Type B pancreatic cell (in vitro differentiated cells): ENCODE results near the gene HSD17B11. TPM values are rescaled to one million over a fixed set of nuclear protein-coding genes. Genes with fewer than 3 reads are reported as not detected.

ENCODE experiments used
- DNase-seq: peaks from one replicate; pipeline ENCODE4 v3.0.0; 2021; ENCODE audit warnings: mixed read lengths; ENCODE audit not compliant: unreplicated experiment; ENCODE audit errors: extremely low spot score
- H3K27ac Mint-ChIP-seq: 2 replicates; pipeline ENCODE4 v1.8.0; 2021; ENCODE audit warnings: mild to moderate bottlenecking, mixed read lengths
- H3K27me3 Mint-ChIP-seq: 2 replicates; pipeline ENCODE4 v1.8.0; 2021; ENCODE audit warnings: mixed read lengths
- H3K36me3 Mint-ChIP-seq: 2 replicates; pipeline ENCODE4 v1.8.0; 2021; ENCODE audit warnings: mixed read lengths
- H3K4me1 Mint-ChIP-seq: one replicate; pipeline ENCODE4 v1.8.0; 2021; ENCODE audit warnings: mixed read lengths; ENCODE audit not compliant: unreplicated experiment
- H3K4me3 Mint-ChIP-seq: 2 replicates; pipeline ENCODE4 v1.8.0; 2021; ENCODE audit warnings: mild to moderate bottlenecking, mixed read lengths
- H3K9me3 Mint-ChIP-seq: 2 replicates; pipeline ENCODE4 v1.8.0; 2021; ENCODE audit warnings: mixed read lengths
- total RNA-seq: library from RNA; stranded (reverse); gene quantifications from 2 replicates; pipeline ENCODE4 v1.2.1, GENCODE V29; 2021; ENCODE audit warnings: low replicate concordance
- TF ChIP-seq, protein P1 (sequence below): fragments of 200-600 bp; sonication (generic); conservative IDR thresholded peaks from 2 replicates; pipeline ENCODE4 v1.5.0; 2021; ENCODE audit warnings: antibody characterized with exemption, mild to moderate bottlenecking

Gene HSD17B11
- total RNA-seq, 1 donor from 2014 or later = 23.9 TPM

DNA sequence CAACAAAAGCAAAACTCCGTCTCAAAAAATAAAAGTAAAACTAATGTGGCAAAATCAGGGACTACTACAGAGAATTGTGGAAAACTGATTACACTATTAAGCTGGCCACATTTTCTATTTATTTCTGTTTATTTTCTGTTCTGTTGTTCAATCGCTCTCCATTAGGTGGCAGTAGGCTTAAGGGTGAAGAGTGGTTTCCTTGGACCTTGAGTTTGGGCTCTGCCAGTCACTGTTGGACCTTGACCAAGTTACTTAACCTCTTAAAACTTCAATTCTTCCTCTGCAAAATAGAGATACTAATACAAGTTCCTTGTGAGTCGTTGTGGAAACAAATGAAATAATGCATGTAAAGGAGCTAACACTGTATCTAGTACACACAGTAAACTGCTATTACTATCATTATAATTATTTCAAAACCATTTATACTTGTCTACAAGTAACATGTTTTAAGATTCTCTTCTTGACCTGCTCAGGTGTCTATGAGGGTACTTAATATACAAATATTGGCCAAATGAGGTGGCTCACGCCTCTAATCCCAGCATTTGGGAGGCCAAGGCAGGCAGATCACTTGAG is 15.2 kb downstream of the HSD17B11 start:
- Mint-ChIP-seq H3K27me3 (no peaks in the 10 kb centered on the region), H3K9me3 (no peaks in the 10 kb centered on the region), H3K27ac (no peak overlapping the region), H3K36me3 (peaks cover 7% of the 10 kb centered on the region), H3K4me3 (no peak overlapping the region), H3K4me1 (no peaks in the 10 kb centered on the region)
- TF ChIP-seq, protein P1, sequence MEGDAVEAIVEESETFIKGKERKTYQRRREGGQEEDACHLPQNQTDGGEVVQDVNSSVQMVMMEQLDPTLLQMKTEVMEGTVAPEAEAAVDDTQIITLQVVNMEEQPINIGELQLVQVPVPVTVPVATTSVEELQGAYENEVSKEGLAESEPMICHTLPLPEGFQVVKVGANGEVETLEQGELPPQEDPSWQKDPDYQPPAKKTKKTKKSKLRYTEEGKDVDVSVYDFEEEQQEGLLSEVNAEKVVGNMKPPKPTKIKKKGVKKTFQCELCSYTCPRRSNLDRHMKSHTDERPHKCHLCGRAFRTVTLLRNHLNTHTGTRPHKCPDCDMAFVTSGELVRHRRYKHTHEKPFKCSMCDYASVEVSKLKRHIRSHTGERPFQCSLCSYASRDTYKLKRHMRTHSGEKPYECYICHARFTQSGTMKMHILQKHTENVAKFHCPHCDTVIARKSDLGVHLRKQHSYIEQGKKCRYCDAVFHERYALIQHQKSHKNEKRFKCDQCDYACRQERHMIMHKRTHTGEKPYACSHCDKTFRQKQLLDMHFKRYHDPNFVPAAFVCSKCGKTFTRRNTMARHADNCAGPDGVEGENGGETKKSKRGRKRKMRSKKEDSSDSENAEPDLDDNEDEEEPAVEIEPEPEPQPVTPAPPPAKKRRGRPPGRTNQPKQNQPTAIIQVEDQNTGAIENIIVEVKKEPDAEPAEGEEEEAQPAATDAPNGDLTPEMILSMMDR = peak; percentile 79
- DNase-seq = no peak

DNA sequence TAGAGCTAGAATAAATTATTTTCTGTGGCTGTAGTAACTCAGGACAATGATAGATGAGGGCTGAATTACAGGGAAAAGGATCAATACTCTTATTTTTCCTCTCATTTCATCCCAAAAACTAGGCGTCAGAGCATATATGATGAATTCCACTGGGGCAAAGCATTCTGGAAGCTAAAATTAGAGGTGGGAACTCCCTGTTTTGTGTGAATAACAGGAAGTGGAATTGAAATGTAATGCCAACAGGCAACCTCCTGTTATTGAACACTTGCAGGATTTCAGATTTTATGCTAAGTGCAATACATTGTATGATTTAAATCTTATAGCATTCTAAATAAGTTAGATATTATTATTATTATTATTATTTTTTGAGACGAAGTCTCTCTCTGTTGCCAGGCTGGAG is 20.9 kb downstream of the HSD17B11 start:
- Mint-ChIP-seq H3K36me3 (peaks cover 25% of the 10 kb centered on the region), H3K9me3 (no peaks in the 10 kb centered on the region), H3K27me3 (no peaks in the 10 kb centered on the region), H3K4me1 (no peaks in the 10 kb centered on the region), H3K4me3 (no peak overlapping the region), H3K27ac (no peak overlapping the region)
- TF ChIP-seq, protein P1 = no peak
- no peak for DNase-seq

DNA sequence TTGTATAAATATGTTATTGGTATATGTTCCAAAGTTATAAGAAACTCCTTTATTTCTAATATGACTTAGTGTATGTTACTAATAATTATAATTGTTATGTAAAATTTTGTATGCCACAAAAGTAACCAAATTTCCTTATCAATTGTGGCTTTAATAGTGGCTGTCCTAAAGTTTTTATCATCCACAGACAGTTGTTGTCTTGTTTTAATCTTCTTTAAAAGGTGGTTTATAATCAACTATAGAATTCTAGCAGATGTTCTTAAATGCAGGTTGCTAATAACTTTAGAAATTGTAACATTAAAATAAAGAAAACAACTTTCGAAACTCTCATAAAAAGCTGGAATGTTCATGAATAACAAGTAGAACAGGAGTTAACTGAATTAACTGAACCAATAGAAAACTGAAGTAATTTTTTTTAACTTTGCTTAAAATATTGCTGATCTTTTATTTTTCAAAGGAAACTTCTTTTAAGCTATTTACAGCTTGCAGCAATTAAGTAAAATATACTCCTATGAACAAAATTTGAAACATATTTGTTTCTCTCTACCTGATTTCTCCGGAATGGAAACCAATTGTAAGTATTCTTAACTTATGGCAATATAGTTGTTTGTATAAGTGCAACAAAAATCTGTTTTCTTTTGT is 24.3 kb downstream of the HSD17B11 start:
- no peak for DNase-seq
- no peaks in the 10 kb centered on the region for H3K27me3 Mint-ChIP-seq
- no peak overlapping the region for H3K4me3 Mint-ChIP-seq
- no peak overlapping the region for H3K27ac Mint-ChIP-seq
- peaks cover 33% of the 10 kb centered on the region for H3K36me3 Mint-ChIP-seq
- TF ChIP-seq, protein P1 = no peak
- no peaks in the 10 kb centered on the region for H3K9me3 Mint-ChIP-seq
- H3K4me1 Mint-ChIP-seq = no peaks in the 10 kb centered on the region

DNA sequence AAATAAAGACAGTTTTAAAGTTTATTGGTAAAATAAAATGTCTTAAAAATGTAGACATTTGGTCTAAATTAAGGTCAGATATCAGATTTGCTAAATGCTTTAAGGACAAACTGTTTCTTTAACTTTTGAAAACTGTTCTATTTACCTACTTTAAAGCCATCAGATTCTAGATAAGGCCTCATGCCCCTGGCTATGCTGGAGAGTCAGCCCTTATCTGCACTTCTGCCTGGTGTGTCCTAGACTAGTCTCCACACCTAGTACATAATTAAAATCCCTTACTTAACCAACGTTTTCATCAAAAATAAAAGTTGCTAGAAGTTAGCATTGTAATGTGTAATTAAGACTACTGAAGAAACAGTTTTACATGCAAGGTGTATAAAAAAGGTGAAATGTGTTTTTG is 25.6 kb downstream of the HSD17B11 start:
- TF ChIP-seq, protein P1 = no peak
- peaks cover 26% of the 10 kb centered on the region for H3K36me3 Mint-ChIP-seq
- DNase-seq = no peak
- H3K4me1 Mint-ChIP-seq = peaks cover 3% of the 10 kb centered on the region
- no peak overlapping the region for H3K27ac Mint-ChIP-seq
- H3K4me3 Mint-ChIP-seq = no peak overlapping the region
- H3K9me3 Mint-ChIP-seq = no peaks in the 10 kb centered on the region
- H3K27me3 Mint-ChIP-seq = no peaks in the 10 kb centered on the region

DNA sequence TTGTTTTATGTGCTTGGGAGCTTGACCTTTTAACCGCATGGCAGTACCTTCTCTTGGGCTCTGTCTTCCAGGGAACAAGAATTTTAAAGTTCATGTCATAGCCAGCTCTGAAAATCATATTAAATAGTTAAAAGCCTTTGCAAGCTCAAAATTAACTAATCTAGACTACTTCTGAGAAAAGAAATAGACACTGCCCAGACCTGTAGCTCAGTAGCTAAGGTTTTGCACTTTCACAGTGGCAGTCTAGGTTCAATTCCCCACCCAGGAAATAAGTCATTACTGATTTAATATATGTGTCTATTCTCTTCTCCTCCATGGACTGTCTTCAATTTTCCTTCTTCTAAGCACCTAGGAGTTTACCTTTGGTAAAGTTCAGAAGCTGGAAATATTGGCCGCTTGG is 27.4 kb downstream of the HSD17B11 start:
- H3K27ac Mint-ChIP-seq = no peak overlapping the region
- H3K4me3 Mint-ChIP-seq = no peak overlapping the region
- H3K27me3 Mint-ChIP-seq = no peaks in the 10 kb centered on the region
- H3K4me1 Mint-ChIP-seq = peaks cover 5% of the 10 kb centered on the region
- DNase-seq = no peak
- TF ChIP-seq, protein P1 = no peak
- peaks cover 21% of the 10 kb centered on the region for H3K36me3 Mint-ChIP-seq
- no peaks in the 10 kb centered on the region for H3K9me3 Mint-ChIP-seq
